Measurements from ENCODE around the gene EPN3.
A peak's percentile ranks its signal among the peaks of the same experiment; 100 is the strongest.

DNA sequence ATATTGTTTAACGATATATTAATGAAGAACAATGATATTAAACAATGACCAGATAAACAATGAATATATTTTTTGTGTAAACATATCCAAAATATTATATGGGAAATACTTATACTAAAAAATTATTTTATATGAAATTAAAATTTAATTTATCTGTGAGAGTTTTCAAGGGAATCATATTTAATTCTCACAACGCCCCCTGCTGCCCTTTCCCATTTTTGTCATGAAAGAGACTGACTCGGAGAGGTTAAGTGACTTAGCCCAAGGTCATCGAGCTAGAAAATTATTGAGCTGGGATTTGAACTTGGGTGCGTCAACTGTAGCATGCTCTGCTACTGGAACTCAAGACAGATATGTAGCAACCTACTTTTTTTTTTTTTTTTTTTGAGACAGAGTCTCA lies 31.5 kb upstream of the EPN3 start:
- TF ChIP-seq CTCF (IDR thresholded peaks at IDR 0.05) (peak in 4 of 6 experiments; percentile 30 to 47 (median 42)), POLR2A (IDR thresholded peaks at IDR 0.05) (no peak)
